ENCODE data around the gene AKT3. TPM values are rescaled to one million over a fixed set of nuclear protein-coding genes. Genes with fewer than 3 reads are reported as not detected.

The AKT3 gene
- total and polyA plus RNA-seq, 3 donors from 2014 or later, result 32.3 to 70.9 (median 61.8) TPM

DNA sequence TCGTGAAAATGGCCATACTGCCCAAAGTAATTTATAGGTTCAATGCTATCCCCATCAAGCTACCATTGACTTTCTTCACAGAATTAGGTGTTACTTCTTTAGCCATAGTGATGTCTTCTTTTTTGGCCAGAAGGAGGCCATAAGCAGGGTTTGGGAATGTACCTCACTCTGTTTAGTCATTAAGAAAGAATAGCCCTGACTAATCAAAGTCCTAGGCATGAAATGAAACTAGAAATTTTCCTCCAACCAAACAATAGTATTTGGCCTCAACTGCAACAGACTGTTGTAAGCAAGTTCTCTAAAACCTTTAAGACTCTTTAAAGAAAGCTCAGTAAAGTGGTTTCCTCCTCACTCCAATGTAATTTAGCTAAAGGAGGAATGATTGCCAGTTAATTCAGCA is 163.9 kb downstream of the AKT3 start:
- intact Hi-C loops (cut with DNase I; ENCODE audit: low total_unique reads), result no loop called here

GRCh38 chr1:243680860-243681259 is 169.2 kb downstream of the AKT3 start:
- H3K27me3 ChIP-seq, result no peaks in the 10 kb centered on the region
- H3K4me3 ChIP-seq, result no peak overlapping the region
- no peak for DNase-seq
- intact Hi-C loops (cut with DNase I; ENCODE audit: low total_unique reads), result no loop called here
- no peak for TF ChIP-seq POLR2A (IDR thresholded peaks at IDR 0.05)
- no peak for TF ChIP-seq CTCF (IDR thresholded peaks at IDR 0.05)
- H3K27ac ChIP-seq, result no peak overlapping the region
- H3K36me3 ChIP-seq (ENCODE audit: low read depth, missing control alignments), result no peaks in the 10 kb centered on the region
- no peaks in the 10 kb centered on the region for H3K9me3 ChIP-seq
- H3K4me1 ChIP-seq, result no peaks in the 10 kb centered on the region

More for the DNA sequence above, 163.9 kb downstream of the AKT3 start:
- Histone ChIP-seq H3K4me1 (no peaks in the 10 kb centered on the region), H3K9me3 (no peaks in the 10 kb centered on the region), H3K36me3 (ENCODE audit: low read depth, missing control alignments) (no peaks in the 10 kb centered on the region), H3K4me3 (no peak overlapping the region), H3K27ac (no peak overlapping the region), H3K27me3 (no peaks in the 10 kb centered on the region)
- no peak for DNase-seq
- 94 to 100% methylated on average over 1 of the region's 1 CpG for WGBS, 2 donors
- no peak for TF ChIP-seq CTCF (IDR thresholded peaks at IDR 0.05)

GRCh38 chr1:243672539-243673074 is 177.4 kb downstream of the AKT3 start:
- no peak overlapping the region for H3K27ac ChIP-seq

DNA sequence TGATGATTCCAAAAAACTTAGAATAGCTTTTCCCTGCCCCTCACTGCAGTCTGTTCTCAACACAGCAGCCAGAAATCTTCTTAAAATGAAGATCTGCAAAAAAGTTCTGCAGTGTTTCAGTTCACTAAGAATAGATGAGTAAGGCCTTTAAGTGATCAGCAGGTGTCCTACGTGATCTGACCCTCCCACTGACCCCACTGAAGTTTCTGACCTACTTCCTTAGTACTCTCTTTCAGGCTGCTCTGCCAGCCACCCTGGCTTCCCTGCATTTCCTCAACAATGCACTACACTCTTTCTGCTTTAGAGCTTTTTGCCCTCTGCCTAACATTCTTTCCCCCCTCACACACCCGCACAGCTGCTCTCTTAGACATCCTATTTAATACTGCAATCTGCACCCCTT is 182.5 kb downstream of the AKT3 start:
- Histone ChIP-seq H3K36me3 (ENCODE audit: low read depth, missing control alignments) (no peaks in the 10 kb centered on the region), H3K4me3 (no peak overlapping the region), H3K4me1 (no peaks in the 10 kb centered on the region), H3K27ac (no peak overlapping the region), H3K9me3 (no peaks in the 10 kb centered on the region), H3K27me3 (no peaks in the 10 kb centered on the region)
- no peak for DNase-seq
- intact Hi-C loops (cut with DNase I; ENCODE audit: low total_unique reads), result no loop called here
- 88 to 92% methylated on average over 2 of the region's 2 CpGs for WGBS, 2 donors
- TF ChIP-seq CTCF (IDR thresholded peaks at IDR 0.05) (no peak), POLR2A (IDR thresholded peaks at IDR 0.05) (no peak)

More at GRCh38 chr1:243672539-243673074, 177.4 kb downstream of the AKT3 start:
- TF ChIP-seq CTCF (IDR thresholded peaks at IDR 0.05) (no peak), POLR2A (IDR thresholded peaks at IDR 0.05) (no peak)
- H3K4me1 ChIP-seq, result no peaks in the 10 kb centered on the region
- no peak for DNase-seq
- 91 to 96% methylated on average over 3 of the region's 3 CpGs for WGBS, 2 donors
- no peaks in the 10 kb centered on the region for H3K9me3 ChIP-seq
- H3K27me3 ChIP-seq, result no peaks in the 10 kb centered on the region
- no peak overlapping the region for H3K4me3 ChIP-seq
- intact Hi-C loops (cut with DNase I; ENCODE audit: low total_unique reads), result no loop called here
- no peaks in the 10 kb centered on the region for H3K36me3 ChIP-seq (ENCODE audit: low read depth, missing control alignments)

GRCh38 chr1:243667133-243667532 is 182.9 kb downstream of the AKT3 start:
- TF ChIP-seq POLR2A (IDR thresholded peaks at IDR 0.05), result no peak
- TF ChIP-seq CTCF (IDR thresholded peaks at IDR 0.05), result no peak
- Histone ChIP-seq H3K9me3 (no peaks in the 10 kb centered on the region), H3K27ac (no peak overlapping the region), H3K4me1 (no peaks in the 10 kb centered on the region), H3K27me3 (no peaks in the 10 kb centered on the region), H3K4me3 (no peak overlapping the region), H3K36me3 (ENCODE audit: low read depth, missing control alignments) (no peaks in the 10 kb centered on the region)
- no peak for DNase-seq
- intact Hi-C loops (cut with DNase I; ENCODE audit: low total_unique reads), result no loop called here
- WGBS, 2 donors, result 93 to 94% methylated on average over 5 of the region's 5 CpGs
